Mammary epithelial cell (primary cell): ENCODE data around the gene POFUT2.

Experiments
- CTCF ChIP-seq, 2 donors: IDR thresholded peaks in 1 of 2; conservative IDR thresholded peaks in 1 of 2; 2 replicates each; pipeline ENCODE4 v1.5.1; 2011 to 2012; ENCODE audit warnings: inconsistent platforms in 2 of 2, low read length in 2 of 2, mild to moderate bottlenecking in 2 of 2, control low read depth in 1 of 2, low read depth in 1 of 2; ENCODE audit not compliant: insufficient read depth in 1 of 2; ENCODE audit errors: extremely low read depth in 1 of 2
- EZH2 ChIP-seq: IDR thresholded peaks from 2 replicates; pipeline ENCODE4 v1.6.1; 2012; ENCODE audit warnings: low read length, inconsistent platforms, borderline replicate concordance

- TF ChIP-seq CTCF (conservative IDR thresholded peaks at IDR 0.05 in 1 of 2, IDR thresholded peaks at IDR 0.05 in 1 of 2; ENCODE audit: extremely low read depth in 1 of 2, insufficient read depth in 1 of 2, low read depth in 1 of 2, low read length in 2 of 2) (no peak), EZH2 (no peak)
Measured at GRCh38 chr21:45267390-45267760, 20.3 kb downstream of the POFUT2 start.
